Activated CD4-positive, alpha-beta T cell treated with anti-CD3 and anti-CD28 coated beads for 1 hour (primary cell): ENCODE measurements around the gene FRMD3.

Experiments
- DNase-seq: peaks from one replicate; pipeline ENCODE4 v3.0.0-alpha.2; 2020

Gene FRMD3

GRCh38 chr9:83472221-83472665, 66.0 kb downstream of the FRMD3 start:
- no peak for DNase-seq

DNA sequence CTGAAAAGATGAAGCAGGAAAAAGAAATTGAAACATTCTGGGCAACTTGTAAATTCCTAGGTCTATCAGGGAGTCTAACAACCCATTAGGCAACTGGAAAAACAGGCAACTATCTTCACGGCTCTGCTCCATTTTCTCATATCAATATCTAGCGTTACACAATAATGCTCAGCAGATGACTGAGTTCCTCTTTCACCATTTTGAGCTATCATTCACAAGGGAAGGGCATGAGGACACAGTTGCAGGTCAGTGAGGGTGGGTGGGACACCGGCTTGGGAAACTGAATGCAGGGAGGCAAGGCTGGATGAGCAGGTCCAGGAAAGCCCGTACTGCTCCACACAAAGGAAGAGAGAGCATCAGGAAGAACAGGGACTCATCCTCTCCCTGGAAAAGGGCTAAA, 67.0 kb downstream of the FRMD3 start:
- DNase-seq: no peak

- DNase-seq: no peak
Observed at GRCh38 chr9:83469722-83470121, 68.5 kb downstream of the FRMD3 start.

DNA sequence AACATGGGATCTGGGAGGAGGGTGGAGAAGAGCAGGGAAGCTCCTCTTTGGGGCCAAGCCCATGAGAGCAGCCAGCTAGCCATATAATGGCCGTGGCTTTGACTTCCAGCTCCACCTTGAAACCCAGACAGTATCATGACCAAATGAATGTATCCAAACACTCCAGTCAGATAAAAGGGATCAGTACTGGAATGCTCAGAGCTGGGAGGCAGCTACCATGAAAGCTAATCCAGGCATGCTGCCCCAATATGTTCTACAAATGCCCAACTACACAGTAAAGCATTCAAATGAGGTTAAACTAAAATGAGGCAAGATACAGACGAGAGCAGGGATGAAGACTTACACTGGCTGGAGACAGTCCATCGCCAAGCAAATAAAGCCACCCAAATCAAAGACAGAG, 69.4 kb downstream of the FRMD3 start:
- no peak for DNase-seq

GRCh38 chr9:83466877-83467276, 71.3 kb downstream of the FRMD3 start:
- DNase-seq: no peak

GRCh38 chr9:83466351-83466750, 71.8 kb downstream of the FRMD3 start:
- no peak for DNase-seq

GRCh38 chr9:83459830-83460229, 78.4 kb downstream of the FRMD3 start:
- no peak for DNase-seq

- no peak for DNase-seq
Observed at GRCh38 chr9:83458530-83458929, 79.7 kb downstream of the FRMD3 start.

DNA sequence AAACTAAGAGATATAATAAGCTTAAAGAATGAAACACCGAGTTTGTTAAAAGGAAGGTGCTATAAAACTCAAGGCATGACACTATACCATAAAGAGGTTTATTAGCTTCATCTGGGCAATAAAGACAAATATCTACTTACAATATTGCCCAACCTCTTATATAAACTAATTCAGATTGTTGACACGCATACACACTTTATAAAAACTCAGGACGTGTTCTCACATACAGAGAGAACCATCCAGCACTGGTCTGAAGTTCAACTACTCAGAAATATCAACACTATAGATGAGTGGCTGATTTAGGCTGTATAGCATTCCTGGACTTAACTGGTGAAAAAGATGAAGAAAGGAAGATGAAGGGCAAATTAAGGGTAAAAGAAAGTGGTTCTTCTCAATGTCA, 81.2 kb downstream of the FRMD3 start:
- DNase-seq: no peak

- DNase-seq: no peak
Observed at GRCh38 chr9:83456226-83456625, 82.0 kb downstream of the FRMD3 start.

DNA sequence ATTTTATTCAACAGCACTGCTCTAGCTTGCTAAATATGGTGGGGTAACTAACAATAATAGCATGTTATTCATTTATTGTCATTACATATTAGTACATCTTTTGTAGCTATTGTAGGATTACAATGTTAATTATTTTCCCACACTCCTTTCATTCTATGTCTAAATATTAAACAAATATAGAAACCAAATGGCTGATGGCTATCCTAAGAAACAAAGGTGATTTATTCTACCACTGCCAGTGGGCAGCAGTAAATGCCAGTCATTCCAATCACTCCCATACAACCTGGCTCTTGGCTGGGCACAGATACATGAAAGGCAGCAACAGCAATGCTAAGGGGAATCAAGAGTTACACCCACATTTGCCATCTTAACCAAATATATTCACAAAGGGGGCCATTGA, 84.1 kb downstream of the FRMD3 start:
- DNase-seq: no peak

DNA sequence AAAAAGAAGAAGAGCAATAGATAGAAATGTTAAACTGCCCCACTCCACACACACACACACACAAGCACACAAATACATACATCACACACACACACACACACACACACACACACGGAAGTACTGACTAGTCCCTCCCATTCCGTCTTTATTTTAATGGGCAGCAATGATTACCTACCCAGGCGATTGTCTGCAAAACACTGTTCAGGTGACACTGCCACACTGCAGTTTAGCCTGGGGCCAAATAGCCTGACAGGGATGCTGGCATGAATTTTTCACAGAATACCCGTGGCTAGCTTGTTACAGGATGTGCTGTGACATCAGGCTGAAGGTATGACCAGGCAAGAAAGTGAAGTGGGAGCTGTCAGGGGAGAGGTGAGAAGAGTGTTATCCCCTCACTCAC, 86.9 kb downstream of the FRMD3 start:
- no peak for DNase-seq

GRCh38 chr9:83449983-83450382, 88.2 kb downstream of the FRMD3 start:
- no peak for DNase-seq

GRCh38 chr9:83449166-83449565, 89.0 kb downstream of the FRMD3 start:
- no peak for DNase-seq

DNA sequence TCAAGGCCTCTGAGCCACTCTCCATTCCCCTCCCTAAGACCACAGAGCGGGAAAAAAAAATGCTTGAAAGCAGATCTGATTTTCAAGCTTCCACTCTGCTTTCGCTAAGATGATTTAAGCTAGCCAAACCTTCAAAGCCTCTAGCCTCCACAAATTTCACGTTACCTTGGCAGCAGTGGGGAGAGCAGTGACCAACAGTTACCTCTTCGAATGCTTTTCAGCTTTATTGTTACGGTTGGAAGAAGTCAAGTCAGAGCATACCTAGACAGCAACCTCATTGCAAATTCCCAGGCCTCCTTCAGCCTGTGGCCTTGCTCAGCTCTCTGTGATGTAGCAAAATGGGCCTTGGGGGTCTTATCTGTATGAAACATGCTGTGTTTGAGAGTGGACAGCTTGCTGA, 89.6 kb downstream of the FRMD3 start:
- DNase-seq: no peak

DNA sequence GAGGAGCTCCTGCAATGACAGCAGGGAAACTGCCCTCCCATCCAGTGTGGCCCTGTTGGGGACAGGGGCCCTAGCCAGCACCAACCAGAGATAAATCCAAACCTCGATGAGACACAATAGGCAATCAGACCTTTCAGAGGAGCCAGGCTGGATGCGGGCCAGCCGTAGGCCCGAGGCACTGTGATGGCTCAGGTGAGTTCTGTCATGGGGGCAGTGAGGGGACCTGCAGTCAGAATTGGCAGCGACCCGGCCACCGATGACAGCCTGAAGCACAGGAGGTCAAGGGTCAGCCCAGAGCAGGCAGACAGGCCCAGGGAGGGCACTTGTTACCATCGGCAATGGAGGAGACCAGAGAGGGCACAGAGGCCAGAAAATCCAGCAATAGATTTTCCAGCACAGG, 90.8 kb downstream of the FRMD3 start:
- no peak for DNase-seq

DNA sequence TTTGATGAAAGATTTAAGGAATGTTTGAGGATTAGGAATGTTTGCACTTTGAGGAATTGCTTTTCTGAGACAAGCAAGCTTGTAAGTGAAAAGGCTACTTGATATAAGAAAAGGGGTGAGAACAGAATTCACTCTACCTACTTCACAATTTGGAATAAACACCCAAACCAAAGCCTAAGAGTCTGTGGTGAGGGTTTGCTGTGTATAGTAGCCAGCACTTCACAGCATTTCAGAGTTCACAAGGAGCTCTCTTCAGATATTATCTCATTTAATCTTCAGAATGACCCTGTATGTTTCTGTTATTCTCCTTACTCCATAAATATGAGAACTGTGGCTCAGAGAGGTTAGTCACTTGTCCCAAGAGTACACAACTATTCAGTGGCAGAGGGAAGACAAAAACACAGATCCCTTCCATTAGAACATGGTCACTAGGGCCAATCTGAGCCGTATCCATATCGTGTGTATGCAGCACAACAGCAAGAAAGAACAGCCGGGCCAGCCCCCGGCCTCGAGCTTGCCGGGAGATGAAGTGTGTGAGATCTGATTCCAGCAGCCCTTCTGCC, 92.4 kb downstream of the FRMD3 start:
- no peak for DNase-seq

- no peak for DNase-seq
Observed at GRCh38 chr9:83444110-83444509, 94.1 kb downstream of the FRMD3 start.

- DNase-seq: no peak
Observed at GRCh38 chr9:83441390-83441789, 96.8 kb downstream of the FRMD3 start.

GRCh38 chr9:83440641-83441040, 97.6 kb downstream of the FRMD3 start:
- no peak for DNase-seq

GRCh38 chr9:83435301-83435700, 102.9 kb downstream of the FRMD3 start:
- DNase-seq: no peak

DNA sequence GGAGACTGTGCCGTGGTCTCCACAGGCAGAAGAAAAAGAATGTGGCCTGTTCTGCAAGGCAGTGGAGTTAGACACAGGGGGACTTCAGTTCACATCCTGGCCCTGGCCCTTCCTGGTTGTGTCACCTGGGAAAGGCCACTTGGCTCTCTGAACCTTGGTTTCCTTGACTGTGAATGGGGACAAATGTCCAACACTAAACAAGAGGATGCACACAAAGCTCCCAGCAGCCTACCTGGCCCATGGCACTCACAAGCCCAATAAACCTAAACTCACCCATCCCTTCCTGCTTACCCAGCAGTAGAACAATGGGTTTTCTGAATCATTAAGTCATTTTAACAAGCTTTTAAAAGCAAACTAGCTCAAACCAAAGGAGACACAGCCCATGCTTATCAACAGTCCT, 103.9 kb downstream of the FRMD3 start:
- DNase-seq: no peak

GRCh38 chr9:83433846-83434245, 104.4 kb downstream of the FRMD3 start:
- DNase-seq: no peak

- DNase-seq: no peak
Observed at GRCh38 chr9:83432877-83433550, 105.2 kb downstream of the FRMD3 start.

DNA sequence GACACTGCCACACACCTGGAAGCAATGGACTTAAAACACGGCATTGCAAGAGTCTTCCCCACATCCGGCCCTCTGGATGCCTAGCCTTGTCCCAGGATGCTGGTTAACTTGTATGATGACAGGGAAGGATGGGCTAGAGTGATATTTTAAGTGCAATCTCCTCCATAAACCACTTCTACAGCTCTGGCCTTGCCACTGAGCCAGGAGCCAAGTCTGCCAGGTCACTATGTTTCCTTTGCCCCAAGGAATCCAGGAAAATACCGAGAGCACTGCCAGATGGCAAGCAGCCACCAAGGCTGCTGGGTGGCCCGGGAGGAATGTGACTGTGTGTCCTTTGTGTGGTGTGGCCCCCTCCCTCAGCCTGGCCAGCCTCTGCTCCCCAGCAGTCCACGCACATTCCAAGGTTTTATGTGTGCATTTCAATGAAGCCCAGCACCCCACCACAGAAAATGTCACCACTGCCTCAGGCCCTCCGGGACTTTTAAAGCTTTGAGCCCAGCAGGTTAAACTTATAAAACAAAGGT, 106.0 kb downstream of the FRMD3 start:
- no peak for DNase-seq
